GM23338 (cell line): Measurements from ENCODE around the gene MRGPRF.

ENCODE experiments used
- CREB1 ChIP-seq: fragments of 250-450 bp; sonication (Bioruptor Pico); IDR thresholded peaks from 2 replicates; pipeline ENCODE4 v1.5.0; 2020; ENCODE audit warnings: low read depth, mild to moderate bottlenecking, moderate library complexity
- EZH2 ChIP-seq: fragments of 200-600 bp; sonication (generic); IDR thresholded peaks from one replicate; pipeline ENCODE4 v1.8.0; 2017; ENCODE audit warnings: antibody characterized with exemption, mild to moderate bottlenecking, low read depth; ENCODE audit not compliant: unreplicated experiment
- EZH2phosphoT487 ChIP-seq: fragments of 200-600 bp; sonication (generic); IDR thresholded peaks from one replicate; pipeline ENCODE4 v1.8.1; 2018; ENCODE audit warnings: antibody characterized with exemption; ENCODE audit not compliant: unreplicated experiment
- JUNB ChIP-seq: IDR thresholded peaks from one replicate; pipeline ENCODE4 v1.6.1; 2016; ENCODE audit warnings: antibody characterized with exemption; ENCODE audit not compliant: unreplicated experiment
- NANOG ChIP-seq: IDR thresholded peaks from 2 replicates; pipeline ENCODE4 v1.6.1; 2016; ENCODE audit warnings: antibody characterized with exemption, borderline replicate concordance
- POLR2AphosphoS5 ChIP-seq: IDR thresholded peaks from 2 replicates; pipeline ENCODE4 v1.6.1; 2016; ENCODE audit warnings: antibody characterized with exemption, low read depth
- REST ChIP-seq: IDR thresholded peaks from one replicate; pipeline ENCODE4 v1.6.1; 2018; ENCODE audit warnings: antibody characterized with exemption; ENCODE audit not compliant: unreplicated experiment
- ZNF114 ChIP-seq: fragments of 250-450 bp; sonication (Bioruptor Pico); IDR thresholded peaks from 2 replicates; pipeline ENCODE4 v1.5.0; 2020; ENCODE audit warnings: mild to moderate bottlenecking, moderate library complexity
- ZNF462 ChIP-seq: fragments of 250-450 bp; sonication (Bioruptor Pico); IDR thresholded peaks from 2 replicates; pipeline ENCODE4 v1.5.0; 2020; ENCODE audit warnings: mild to moderate bottlenecking, moderate library complexity
- TF ChIP-seq, protein P1 (sequence below), 2 experiments: fragments of 200-600 bp in 1 of 2; sonication (generic) in 1 of 2; conservative IDR thresholded peaks; 2 replicates each; pipeline versions ENCODE4 v1.5.1 to v1.6.1; 2016 to 2017; ENCODE audit warnings: antibody characterized with exemption in 2 of 2, low read depth in 2 of 2, mild to moderate bottlenecking in 2 of 2, moderate library complexity in 1 of 2
- TF ChIP-seq, protein P2 (sequence below): IDR thresholded peaks from 2 replicates; pipeline ENCODE4 v1.6.1; 2016; ENCODE audit warnings: antibody characterized with exemption

- TF ChIP-seq, protein P1, sequence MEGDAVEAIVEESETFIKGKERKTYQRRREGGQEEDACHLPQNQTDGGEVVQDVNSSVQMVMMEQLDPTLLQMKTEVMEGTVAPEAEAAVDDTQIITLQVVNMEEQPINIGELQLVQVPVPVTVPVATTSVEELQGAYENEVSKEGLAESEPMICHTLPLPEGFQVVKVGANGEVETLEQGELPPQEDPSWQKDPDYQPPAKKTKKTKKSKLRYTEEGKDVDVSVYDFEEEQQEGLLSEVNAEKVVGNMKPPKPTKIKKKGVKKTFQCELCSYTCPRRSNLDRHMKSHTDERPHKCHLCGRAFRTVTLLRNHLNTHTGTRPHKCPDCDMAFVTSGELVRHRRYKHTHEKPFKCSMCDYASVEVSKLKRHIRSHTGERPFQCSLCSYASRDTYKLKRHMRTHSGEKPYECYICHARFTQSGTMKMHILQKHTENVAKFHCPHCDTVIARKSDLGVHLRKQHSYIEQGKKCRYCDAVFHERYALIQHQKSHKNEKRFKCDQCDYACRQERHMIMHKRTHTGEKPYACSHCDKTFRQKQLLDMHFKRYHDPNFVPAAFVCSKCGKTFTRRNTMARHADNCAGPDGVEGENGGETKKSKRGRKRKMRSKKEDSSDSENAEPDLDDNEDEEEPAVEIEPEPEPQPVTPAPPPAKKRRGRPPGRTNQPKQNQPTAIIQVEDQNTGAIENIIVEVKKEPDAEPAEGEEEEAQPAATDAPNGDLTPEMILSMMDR (conservative IDR thresholded peaks at IDR 0.05; ENCODE audit: low read depth in 2 of 2) = no peak
- TF ChIP-seq, protein P2, sequence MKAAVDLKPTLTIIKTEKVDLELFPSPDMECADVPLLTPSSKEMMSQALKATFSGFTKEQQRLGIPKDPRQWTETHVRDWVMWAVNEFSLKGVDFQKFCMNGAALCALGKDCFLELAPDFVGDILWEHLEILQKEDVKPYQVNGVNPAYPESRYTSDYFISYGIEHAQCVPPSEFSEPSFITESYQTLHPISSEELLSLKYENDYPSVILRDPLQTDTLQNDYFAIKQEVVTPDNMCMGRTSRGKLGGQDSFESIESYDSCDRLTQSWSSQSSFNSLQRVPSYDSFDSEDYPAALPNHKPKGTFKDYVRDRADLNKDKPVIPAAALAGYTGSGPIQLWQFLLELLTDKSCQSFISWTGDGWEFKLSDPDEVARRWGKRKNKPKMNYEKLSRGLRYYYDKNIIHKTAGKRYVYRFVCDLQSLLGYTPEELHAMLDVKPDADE = no peak
- TF ChIP-seq REST (no peak), CREB1 (CRISPR knock-in tag) (no peak), POLR2AphosphoS5 (no peak), EZH2 (no peak), JUNB (no peak), EZH2phosphoT487 (no peak), NANOG (no peak), ZNF462 (CRISPR knock-in tag) (no peak), ZNF114 (CRISPR knock-in tag) (no peak)
Measured at GRCh38 chr11:68961245-68961644, 51.8 kb downstream of the MRGPRF start.
